ENCODE results near the gene ASPSCR1. TPM values are rescaled to one million over a fixed set of nuclear protein-coding genes. Genes with fewer than 3 reads are reported as not detected.

The ASPSCR1 gene
- total and polyA plus RNA-seq, 2 of the 13 experiments (the other 11 are each of a cell fraction or from before 2014, with no cell fraction given): 274 to 314 TPM

DNA sequence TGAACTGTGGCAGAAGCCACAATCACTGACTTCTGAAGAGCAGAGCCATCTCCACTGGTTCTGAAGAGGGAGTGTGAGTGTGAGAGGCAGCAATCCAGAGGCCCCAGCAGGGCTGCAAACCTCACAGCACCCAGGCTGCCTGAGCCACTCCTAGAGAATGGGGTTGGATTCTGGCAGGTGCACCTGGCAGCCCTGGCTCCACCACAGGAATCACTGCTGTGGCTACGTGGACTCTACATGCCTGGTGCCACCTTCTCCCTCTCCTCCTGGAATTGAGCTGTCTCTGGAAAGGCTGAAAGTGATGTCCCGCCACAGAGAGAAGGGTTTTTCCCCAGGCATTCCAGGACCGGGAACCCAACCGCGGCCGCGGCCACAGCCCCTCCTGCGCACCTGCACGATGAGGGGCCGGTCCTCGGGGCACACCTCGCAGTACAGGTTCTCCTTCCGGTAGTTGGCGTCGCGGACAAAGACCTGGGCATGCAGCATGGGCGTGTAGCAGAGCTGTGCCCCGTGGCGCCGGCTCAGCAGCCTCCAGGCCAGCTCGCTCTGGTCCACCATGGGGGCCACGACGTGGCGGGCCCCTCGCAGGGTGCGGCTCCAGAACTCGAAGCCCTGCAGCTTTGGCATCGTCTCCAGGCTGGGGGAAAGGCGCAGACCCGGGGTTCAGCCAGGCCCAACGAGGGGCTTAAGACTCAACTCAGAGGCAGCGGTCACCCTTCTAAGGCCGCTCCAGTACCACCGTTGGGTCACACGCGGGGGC is 87.2 kb downstream of the ASPSCR1 start (continued):
- TF ChIP-seq, protein P1, sequence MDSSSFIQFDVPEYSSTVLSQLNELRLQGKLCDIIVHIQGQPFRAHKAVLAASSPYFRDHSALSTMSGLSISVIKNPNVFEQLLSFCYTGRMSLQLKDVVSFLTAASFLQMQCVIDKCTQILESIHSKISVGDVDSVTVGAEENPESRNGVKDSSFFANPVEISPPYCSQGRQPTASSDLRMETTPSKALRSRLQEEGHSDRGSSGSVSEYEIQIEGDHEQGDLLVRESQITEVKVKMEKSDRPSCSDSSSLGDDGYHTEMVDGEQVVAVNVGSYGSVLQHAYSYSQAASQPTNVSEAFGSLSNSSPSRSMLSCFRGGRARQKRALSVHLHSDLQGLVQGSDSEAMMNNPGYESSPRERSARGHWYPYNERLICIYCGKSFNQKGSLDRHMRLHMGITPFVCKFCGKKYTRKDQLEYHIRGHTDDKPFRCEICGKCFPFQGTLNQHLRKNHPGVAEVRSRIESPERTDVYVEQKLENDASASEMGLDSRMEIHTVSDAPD (CRISPR knock-in tag; IDR thresholded peaks at IDR 0.05): no peak
- TF ChIP-seq ZNF326 (CRISPR knock-in tag; IDR thresholded peaks at IDR 0.05; ENCODE audit: borderline replicate concordance) (no peak), CEBPG (CRISPR knock-in tag; IDR thresholded peaks at IDR 0.05) (no peak), ZNF777 (CRISPR knock-in tag; IDR thresholded peaks at IDR 0.05) (0 out of 2 replicates have a peak, but pooled peaks have one; percentile 36), NPAS2 (CRISPR knock-in tag; IDR thresholded peaks at IDR 0.05; ENCODE audit: borderline replicate concordance) (no peak), SRSF9 (IDR thresholded peaks at IDR 0.05; ENCODE audit: borderline replicate concordance, insufficient read depth, low read depth, low read length, poor library complexity, severe bottlenecking) (no peak), ZKSCAN8 (CRISPR knock-in tag; IDR thresholded peaks at IDR 0.05; ENCODE audit: borderline replicate concordance) (no peak), PHB2 (IDR thresholded peaks at IDR 0.05; ENCODE audit: partially characterized antibody) (no peak), MIER3 (CRISPR knock-in tag; IDR thresholded peaks at IDR 0.05; ENCODE audit: borderline replicate concordance) (no peak), RORA (CRISPR knock-in tag; IDR thresholded peaks at IDR 0.05) (no peak), NAIF1 (CRISPR knock-in tag; IDR thresholded peaks at IDR 0.05; ENCODE audit: borderline replicate concordance) (no peak), ZNF292 (CRISPR knock-in tag; IDR thresholded peaks at IDR 0.05; ENCODE audit: borderline replicate concordance, low read depth) (no peak), ZNF709 (CRISPR knock-in tag; IDR thresholded peaks at IDR 0.05) (no peak), ZNF256 (CRISPR knock-in tag; conservative IDR thresholded peaks at IDR 0.05) (no peak), ZNF512B (CRISPR knock-in tag; IDR thresholded peaks at IDR 0.05; ENCODE audit: borderline replicate concordance) (no peak), ZNF484 (CRISPR knock-in tag; IDR thresholded peaks at IDR 0.05; ENCODE audit: borderline replicate concordance, low read depth) (no peak), RAD51 (IDR thresholded peaks at IDR 0.05; ENCODE audit: borderline replicate concordance) (no peak), ZNF781 (CRISPR knock-in tag; IDR thresholded peaks at IDR 0.05; ENCODE audit: borderline replicate concordance, not compliant biosample characterization) (no peak), RXRB (CRISPR knock-in tag; IDR thresholded peaks at IDR 0.05; ENCODE audit: borderline replicate concordance) (no peak), ZNF589 (CRISPR knock-in tag; conservative IDR thresholded peaks at IDR 0.05) (no peak), XBP1 (CRISPR knock-in tag; IDR thresholded peaks at IDR 0.05) (no peak), SMAD1 (CRISPR knock-in tag; IDR thresholded peaks at IDR 0.05; ENCODE audit: borderline replicate concordance, low read depth) (no peak), ZNF510 (CRISPR knock-in tag; IDR thresholded peaks at IDR 0.05; ENCODE audit: low read depth) (no peak), POLR2AphosphoS2 (IDR thresholded peaks at IDR 0.05; ENCODE audit: low read depth, low read length) (no peak), ZNF354B (CRISPR knock-in tag; IDR thresholded peaks at IDR 0.05) (no peak)
- TF ChIP-seq, protein P2, sequence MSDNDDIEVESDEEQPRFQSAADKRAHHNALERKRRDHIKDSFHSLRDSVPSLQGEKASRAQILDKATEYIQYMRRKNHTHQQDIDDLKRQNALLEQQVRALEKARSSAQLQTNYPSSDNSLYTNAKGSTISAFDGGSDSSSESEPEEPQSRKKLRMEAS (IDR thresholded peaks at IDR 0.05): peak; percentile 87
